HEK293 (cell line): ENCODE measurements around the gene CASZ1.

Experiments used
- CTCF ChIA-PET: fragments of 350-600 bp; formaldehyde crosslinking; extraction: SDS; loops from one replicate; lab custom pipeline; 2021; ENCODE audit warnings: antibody characterized with exemption; lab: Yijun Ruan, JAX
- POLR2A ChIA-PET: fragments of 300-600 bp; formaldehyde crosslinking; extraction: SDS; loops from one replicate; lab custom pipeline; 2020; ENCODE audit warnings: antibody characterized with exemption, inconsistent platforms; lab: Yijun Ruan, JAX
- H3K27ac ChIP-seq: fragments of 200-500 bp; sonication (Bioruptor generic); 2 replicates; pipeline ENCODE4 v1.5.1; 2014; ENCODE audit warnings: low read depth, low read length, control low read depth, inconsistent platforms; ENCODE audit errors: extremely low read depth
- H3K36me3 ChIP-seq, 2 experiments: fragments of 200-500 bp in 1 of 2; sonication (Bioruptor generic) in 1 of 2; 1 replicate in 1 of 2; 2 replicates in 1 of 2; pipeline ENCODE4 v1.5.1; 2014 to 2017; ENCODE audit warnings: inconsistent platforms in 2 of 2, low read length in 2 of 2; ENCODE audit not compliant: control insufficient read depth in 2 of 2, insufficient read depth in 1 of 2
- H3K4me1 ChIP-seq: fragments of 200-500 bp; sonication (Bioruptor generic); 2 replicates; pipeline ENCODE4 v1.5.1; 2014; ENCODE audit warnings: mild to moderate bottlenecking, low read length, inconsistent platforms; ENCODE audit not compliant: control insufficient read depth, insufficient read depth
- H3K4me3 ChIP-seq: 2 replicates; pipeline ENCODE4 v1.5.1; 2011; ENCODE audit warnings: low read depth, mild to moderate bottlenecking, control low read depth, low read length, moderate library complexity
- H3K9me3 ChIP-seq: fragments of 200-500 bp; sonication (Bioruptor generic); 2 replicates; pipeline ENCODE4 v1.5.1; 2014; ENCODE audit warnings: low read depth, low read length, inconsistent platforms; ENCODE audit not compliant: control insufficient read depth, insufficient read depth
- WT1 ChIP-seq: fragments of 450-650 bp; formaldehyde crosslinking; IDR thresholded peaks from 2 replicates; pipeline ENCODE4 v1.5.1; 2016; ENCODE audit warnings: missing biosample characterization, missing genetic modification characterization
- ZBTB20 ChIP-seq: fragments of 450-650 bp; formaldehyde crosslinking; IDR thresholded peaks from 2 replicates; pipeline ENCODE4 v1.5.1; 2016; ENCODE audit warnings: missing biosample characterization, missing genetic modification characterization
- ZBTB48 ChIP-seq: fragments of 450-650 bp; formaldehyde crosslinking; IDR thresholded peaks from 2 replicates; pipeline ENCODE4 v1.5.1; 2016; ENCODE audit warnings: missing biosample characterization, missing genetic modification characterization
- ZNF223 ChIP-seq: fragments of 450-650 bp; formaldehyde crosslinking; IDR thresholded peaks from 2 replicates; pipeline ENCODE4 v1.5.1; 2016; ENCODE audit warnings: missing biosample characterization, missing genetic modification characterization
- ZNF302 ChIP-seq: fragments of 450-650 bp; formaldehyde crosslinking; IDR thresholded peaks from 2 replicates; pipeline ENCODE4 v1.5.1; 2016; ENCODE audit warnings: missing biosample characterization, missing genetic modification characterization, low read depth
- ZNF341 ChIP-seq: fragments of 450-650 bp; formaldehyde crosslinking; IDR thresholded peaks from 2 replicates; pipeline ENCODE4; 2016; ENCODE audit warnings: low read depth, missing biosample characterization, missing genetic modification characterization
- ZNF529 ChIP-seq: fragments of 450-650 bp; formaldehyde crosslinking; IDR thresholded peaks from 2 replicates; pipeline ENCODE4 v1.5.1; 2017; ENCODE audit warnings: missing genetic modification characterization, missing biosample characterization; ENCODE audit not compliant: insufficient replicate concordance
- ZNF830 ChIP-seq: fragments of 450-650 bp; IDR thresholded peaks from 2 replicates; pipeline ENCODE4 v1.5.0; 2018; ENCODE audit warnings: missing biosample characterization, missing genetic modification characterization, low read depth, mild to moderate bottlenecking, moderate library complexity
- TF ChIP-seq, protein P1 (sequence below): fragments of 450-650 bp; formaldehyde crosslinking; IDR thresholded peaks from 2 replicates; pipeline ENCODE4 v1.5.1; 2016; ENCODE audit warnings: missing biosample characterization, missing genetic modification characterization
- TF ChIP-seq, protein P2 (sequence below): fragments of 450-650 bp; formaldehyde crosslinking; IDR thresholded peaks from 2 replicates; pipeline ENCODE4 v1.5.1; 2016; ENCODE audit warnings: missing biosample characterization, missing genetic modification characterization, borderline replicate concordance
- TF ChIP-seq, protein P3 (sequence below): fragments of 450-650 bp; formaldehyde crosslinking; optimal IDR thresholded peaks from 2 replicates; pipeline ENCODE3; 2016; ENCODE audit warnings: missing biosample characterization, mild to moderate bottlenecking, missing genetic modification characterization
- TF ChIP-seq, protein P4 (sequence below): fragments of 450-650 bp; formaldehyde crosslinking; IDR thresholded peaks from 2 replicates; pipeline ENCODE4 v1.5.1; 2016; ENCODE audit warnings: missing biosample characterization, missing genetic modification characterization, borderline replicate concordance
- TF ChIP-seq, protein P5 (sequence below): fragments of 450-650 bp; formaldehyde crosslinking; IDR thresholded peaks from 2 replicates; pipeline ENCODE4 v1.5.1; 2016; ENCODE audit warnings: missing biosample characterization, missing genetic modification characterization

Gene CASZ1

DNA sequence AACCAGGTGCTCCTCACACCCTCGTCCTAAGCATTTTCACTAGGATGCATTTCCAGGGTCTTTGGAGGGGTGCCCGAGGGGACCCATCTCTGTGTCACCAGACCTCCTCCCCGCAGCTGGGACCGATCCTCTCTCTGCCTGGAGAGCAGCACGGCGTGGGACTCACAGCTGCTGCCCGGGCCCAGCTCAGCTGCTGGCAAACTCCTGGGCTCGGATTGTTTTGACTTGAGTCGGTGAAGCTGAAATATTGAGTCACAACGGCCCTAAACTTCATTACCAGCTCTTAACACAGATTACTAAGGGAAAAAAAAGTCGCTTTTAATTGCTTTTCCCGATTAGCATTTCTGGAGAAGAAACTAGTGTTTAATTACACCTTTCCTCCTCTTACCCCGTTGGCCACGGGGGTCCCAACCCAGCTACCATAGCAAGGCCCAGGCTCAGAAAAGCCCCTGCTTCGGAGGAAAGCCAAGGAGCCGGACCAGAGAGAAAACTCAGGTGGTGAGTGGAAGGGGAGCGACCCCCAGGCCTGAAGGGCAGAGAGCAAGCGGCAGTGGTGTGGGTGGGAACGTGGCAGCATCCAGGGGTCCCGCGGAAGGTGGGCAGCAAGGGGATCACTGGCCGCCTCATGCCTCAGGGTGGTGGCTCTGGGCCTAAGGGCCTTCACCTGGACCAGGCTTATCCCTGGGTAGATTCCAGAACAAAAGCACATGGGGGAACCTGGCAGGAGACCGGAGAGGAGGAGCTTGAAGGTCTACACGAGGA is 41.7 kb downstream of the CASZ1 start:
- H3K4me1 ChIP-seq, result no peaks in the 10 kb centered on the region
- ChIA-PET CTCF (no interaction called here), POLR2A (no interaction called here)
- no peak overlapping the region for H3K4me3 ChIP-seq
- peaks cover 0 to 5% of the 10 kb centered on the region in 2 experiments; a peak in 1 of 3 replicates for H3K36me3 ChIP-seq
- no peak overlapping the region for H3K27ac ChIP-seq
- TF ChIP-seq ZBTB48 (tag by site-specific recombination) (no peak), WT1 (tag by site-specific recombination) (no peak), ZNF341 (tag by site-specific recombination) (no peak), ZNF302 (tag by site-specific recombination) (no peak), ZBTB20 (tag by site-specific recombination) (no peak), ZNF830 (no peak), ZNF223 (tag by site-specific recombination) (no peak), ZNF529 (tag by site-specific recombination) (no peak)
- TF ChIP-seq, protein P1, sequence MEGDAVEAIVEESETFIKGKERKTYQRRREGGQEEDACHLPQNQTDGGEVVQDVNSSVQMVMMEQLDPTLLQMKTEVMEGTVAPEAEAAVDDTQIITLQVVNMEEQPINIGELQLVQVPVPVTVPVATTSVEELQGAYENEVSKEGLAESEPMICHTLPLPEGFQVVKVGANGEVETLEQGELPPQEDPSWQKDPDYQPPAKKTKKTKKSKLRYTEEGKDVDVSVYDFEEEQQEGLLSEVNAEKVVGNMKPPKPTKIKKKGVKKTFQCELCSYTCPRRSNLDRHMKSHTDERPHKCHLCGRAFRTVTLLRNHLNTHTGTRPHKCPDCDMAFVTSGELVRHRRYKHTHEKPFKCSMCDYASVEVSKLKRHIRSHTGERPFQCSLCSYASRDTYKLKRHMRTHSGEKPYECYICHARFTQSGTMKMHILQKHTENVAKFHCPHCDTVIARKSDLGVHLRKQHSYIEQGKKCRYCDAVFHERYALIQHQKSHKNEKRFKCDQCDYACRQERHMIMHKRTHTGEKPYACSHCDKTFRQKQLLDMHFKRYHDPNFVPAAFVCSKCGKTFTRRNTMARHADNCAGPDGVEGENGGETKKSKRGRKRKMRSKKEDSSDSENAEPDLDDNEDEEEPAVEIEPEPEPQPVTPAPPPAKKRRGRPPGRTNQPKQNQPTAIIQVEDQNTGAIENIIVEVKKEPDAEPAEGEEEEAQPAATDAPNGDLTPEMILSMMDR (tag by site-specific recombination), result no peak
- TF ChIP-seq, protein P2, sequence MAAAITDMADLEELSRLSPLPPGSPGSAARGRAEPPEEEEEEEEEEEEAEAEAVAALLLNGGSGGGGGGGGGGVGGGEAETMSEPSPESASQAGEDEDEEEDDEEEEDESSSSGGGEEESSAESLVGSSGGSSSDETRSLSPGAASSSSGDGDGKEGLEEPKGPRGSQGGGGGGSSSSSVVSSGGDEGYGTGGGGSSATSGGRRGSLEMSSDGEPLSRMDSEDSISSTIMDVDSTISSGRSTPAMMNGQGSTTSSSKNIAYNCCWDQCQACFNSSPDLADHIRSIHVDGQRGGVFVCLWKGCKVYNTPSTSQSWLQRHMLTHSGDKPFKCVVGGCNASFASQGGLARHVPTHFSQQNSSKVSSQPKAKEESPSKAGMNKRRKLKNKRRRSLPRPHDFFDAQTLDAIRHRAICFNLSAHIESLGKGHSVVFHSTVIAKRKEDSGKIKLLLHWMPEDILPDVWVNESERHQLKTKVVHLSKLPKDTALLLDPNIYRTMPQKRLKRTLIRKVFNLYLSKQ (tag by site-specific recombination), result no peak
- TF ChIP-seq, protein P3, sequence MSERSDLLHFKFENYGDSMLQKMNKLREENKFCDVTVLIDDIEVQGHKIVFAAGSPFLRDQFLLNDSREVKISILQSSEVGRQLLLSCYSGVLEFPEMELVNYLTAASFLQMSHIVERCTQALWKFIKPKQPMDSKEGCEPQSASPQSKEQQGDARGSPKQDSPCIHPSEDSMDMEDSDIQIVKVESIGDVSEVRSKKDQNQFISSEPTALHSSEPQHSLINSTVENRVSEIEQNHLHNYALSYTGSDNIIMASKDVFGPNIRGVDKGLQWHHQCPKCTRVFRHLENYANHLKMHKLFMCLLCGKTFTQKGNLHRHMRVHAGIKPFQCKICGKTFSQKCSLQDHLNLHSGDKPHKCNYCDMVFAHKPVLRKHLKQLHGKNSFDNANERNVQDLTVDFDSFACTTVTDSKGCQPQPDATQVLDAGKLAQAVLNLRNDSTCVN, result no peak
- TF ChIP-seq, protein P4, sequence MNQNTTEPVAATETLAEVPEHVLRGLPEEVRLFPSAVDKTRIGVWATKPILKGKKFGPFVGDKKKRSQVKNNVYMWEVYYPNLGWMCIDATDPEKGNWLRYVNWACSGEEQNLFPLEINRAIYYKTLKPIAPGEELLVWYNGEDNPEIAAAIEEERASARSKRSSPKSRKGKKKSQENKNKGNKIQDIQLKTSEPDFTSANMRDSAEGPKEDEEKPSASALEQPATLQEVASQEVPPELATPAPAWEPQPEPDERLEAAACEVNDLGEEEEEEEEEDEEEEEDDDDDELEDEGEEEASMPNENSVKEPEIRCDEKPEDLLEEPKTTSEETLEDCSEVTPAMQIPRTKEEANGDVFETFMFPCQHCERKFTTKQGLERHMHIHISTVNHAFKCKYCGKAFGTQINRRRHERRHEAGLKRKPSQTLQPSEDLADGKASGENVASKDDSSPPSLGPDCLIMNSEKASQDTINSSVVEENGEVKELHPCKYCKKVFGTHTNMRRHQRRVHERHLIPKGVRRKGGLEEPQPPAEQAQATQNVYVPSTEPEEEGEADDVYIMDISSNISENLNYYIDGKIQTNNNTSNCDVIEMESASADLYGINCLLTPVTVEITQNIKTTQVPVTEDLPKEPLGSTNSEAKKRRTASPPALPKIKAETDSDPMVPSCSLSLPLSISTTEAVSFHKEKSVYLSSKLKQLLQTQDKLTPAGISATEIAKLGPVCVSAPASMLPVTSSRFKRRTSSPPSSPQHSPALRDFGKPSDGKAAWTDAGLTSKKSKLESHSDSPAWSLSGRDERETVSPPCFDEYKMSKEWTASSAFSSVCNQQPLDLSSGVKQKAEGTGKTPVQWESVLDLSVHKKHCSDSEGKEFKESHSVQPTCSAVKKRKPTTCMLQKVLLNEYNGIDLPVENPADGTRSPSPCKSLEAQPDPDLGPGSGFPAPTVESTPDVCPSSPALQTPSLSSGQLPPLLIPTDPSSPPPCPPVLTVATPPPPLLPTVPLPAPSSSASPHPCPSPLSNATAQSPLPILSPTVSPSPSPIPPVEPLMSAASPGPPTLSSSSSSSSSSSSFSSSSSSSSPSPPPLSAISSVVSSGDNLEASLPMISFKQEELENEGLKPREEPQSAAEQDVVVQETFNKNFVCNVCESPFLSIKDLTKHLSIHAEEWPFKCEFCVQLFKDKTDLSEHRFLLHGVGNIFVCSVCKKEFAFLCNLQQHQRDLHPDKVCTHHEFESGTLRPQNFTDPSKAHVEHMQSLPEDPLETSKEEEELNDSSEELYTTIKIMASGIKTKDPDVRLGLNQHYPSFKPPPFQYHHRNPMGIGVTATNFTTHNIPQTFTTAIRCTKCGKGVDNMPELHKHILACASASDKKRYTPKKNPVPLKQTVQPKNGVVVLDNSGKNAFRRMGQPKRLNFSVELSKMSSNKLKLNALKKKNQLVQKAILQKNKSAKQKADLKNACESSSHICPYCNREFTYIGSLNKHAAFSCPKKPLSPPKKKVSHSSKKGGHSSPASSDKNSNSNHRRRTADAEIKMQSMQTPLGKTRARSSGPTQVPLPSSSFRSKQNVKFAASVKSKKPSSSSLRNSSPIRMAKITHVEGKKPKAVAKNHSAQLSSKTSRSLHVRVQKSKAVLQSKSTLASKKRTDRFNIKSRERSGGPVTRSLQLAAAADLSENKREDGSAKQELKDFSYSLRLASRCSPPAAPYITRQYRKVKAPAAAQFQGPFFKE (tag by site-specific recombination), result no peak
- TF ChIP-seq, protein P5, sequence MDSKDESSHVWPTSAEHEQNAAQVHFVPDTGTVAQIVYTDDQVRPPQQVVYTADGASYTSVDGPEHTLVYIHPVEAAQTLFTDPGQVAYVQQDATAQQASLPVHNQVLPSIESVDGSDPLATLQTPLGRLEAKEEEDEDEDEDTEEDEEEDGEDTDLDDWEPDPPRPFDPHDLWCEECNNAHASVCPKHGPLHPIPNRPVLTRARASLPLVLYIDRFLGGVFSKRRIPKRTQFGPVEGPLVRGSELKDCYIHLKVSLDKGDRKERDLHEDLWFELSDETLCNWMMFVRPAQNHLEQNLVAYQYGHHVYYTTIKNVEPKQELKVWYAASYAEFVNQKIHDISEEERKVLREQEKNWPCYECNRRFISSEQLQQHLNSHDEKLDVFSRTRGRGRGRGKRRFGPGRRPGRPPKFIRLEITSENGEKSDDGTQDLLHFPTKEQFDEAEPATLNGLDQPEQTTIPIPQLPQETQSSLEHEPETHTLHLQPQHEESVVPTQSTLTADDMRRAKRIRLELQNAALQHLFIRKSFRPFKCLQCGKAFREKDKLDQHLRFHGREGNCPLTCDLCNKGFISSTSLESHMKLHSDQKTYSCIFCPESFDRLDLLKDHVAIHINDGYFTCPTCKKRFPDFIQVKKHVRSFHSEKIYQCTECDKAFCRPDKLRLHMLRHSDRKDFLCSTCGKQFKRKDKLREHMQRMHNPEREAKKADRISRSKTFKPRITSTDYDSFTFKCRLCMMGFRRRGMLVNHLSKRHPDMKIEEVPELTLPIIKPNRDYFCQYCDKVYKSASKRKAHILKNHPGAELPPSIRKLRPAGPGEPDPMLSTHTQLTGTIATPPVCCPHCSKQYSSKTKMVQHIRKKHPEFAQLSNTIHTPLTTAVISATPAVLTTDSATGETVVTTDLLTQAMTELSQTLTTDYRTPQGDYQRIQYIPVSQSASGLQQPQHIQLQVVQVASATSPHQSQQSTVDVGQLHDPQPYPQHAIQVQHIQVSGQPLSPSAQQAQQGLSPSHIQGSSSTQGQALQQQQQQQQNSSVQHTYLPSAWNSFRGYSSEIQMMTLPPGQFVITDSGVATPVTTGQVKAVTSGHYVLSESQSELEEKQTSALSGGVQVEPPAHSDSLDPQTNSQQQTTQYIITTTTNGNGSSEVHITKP (tag by site-specific recombination), result no peak
- H3K9me3 ChIP-seq, result no peaks in the 10 kb centered on the region
